ENCODE measurements around the gene GNA14.

Gene GNA14

GRCh38 chr9:77513457-77513856, 134.7 kb downstream of the GNA14 start:
- no peak for DNase-seq (ENCODE audit: low spot score)
- no peak for TF ChIP-seq CTCF (IDR thresholded peaks at IDR 0.05; ENCODE audit: extremely low read depth, insufficient read depth, missing control alignments)
- in situ Hi-C loops (cut with MboI; ENCODE audit: low pct_unique_long_range_greater_than_20kb, low sequenced_read_pairs, unreplicated experiment): no loop called here

GRCh38 chr9:77512876-77513275, 135.2 kb downstream of the GNA14 start:
- in situ Hi-C loops (cut with MboI; ENCODE audit: low pct_unique_long_range_greater_than_20kb, low sequenced_read_pairs, unreplicated experiment): no loop called here
- no peak for DNase-seq (ENCODE audit: low spot score)
- TF ChIP-seq CTCF (IDR thresholded peaks at IDR 0.05; ENCODE audit: extremely low read depth, insufficient read depth, missing control alignments): no peak

GRCh38 chr9:77511525-77511924, 136.6 kb downstream of the GNA14 start:
- in situ Hi-C loops (cut with MboI; ENCODE audit: low pct_unique_long_range_greater_than_20kb, low sequenced_read_pairs, unreplicated experiment): no loop called here
- DNase-seq (ENCODE audit: low spot score): no peak
- TF ChIP-seq CTCF (IDR thresholded peaks at IDR 0.05; ENCODE audit: extremely low read depth, insufficient read depth, missing control alignments): no peak

DNA sequence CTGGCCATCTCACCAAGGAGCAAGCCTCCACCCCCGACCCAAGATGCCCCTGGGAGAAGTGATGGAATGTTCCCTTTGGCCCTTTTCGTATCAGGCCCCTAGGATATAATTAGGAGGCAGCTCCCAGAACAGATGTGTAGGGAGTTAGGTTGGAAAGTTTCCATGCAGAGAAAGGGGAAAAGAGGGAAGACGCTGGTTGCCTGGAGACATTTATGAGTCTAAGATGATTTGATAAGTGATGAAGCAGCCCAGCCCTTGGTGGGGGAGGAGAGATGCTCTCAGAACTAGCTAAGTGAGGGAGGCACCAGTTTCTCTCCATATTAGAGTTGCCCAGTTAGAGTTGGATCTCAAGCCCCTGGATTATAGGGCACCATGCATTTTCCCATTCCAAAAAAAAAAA, 137.5 kb downstream of the GNA14 start:
- DNase-seq (ENCODE audit: low spot score): no peak
- no peak for TF ChIP-seq CTCF (IDR thresholded peaks at IDR 0.05; ENCODE audit: extremely low read depth, insufficient read depth, missing control alignments)
- in situ Hi-C loops (cut with MboI; ENCODE audit: low pct_unique_long_range_greater_than_20kb, low sequenced_read_pairs, unreplicated experiment): no loop called here

DNA sequence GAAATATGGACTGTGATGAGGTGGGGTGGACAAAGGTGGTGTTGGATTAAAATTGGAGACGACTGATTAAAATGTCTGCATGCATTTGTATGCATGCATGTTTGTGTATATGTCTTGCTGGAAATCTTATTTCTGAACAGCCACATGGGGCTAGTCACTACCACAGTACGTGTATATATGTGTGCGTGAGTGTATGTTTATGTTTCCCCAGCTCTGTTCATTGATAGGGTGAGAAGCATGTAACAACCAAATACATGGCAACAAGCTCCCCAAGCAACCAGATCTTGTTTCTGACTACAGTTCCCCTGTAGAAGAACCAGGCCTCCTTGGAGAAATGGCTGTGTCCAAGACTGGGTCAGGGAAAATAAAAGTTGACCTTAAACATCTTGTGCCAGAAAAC, 139.7 kb downstream of the GNA14 start:
- in situ Hi-C loops (cut with MboI; ENCODE audit: low pct_unique_long_range_greater_than_20kb, low sequenced_read_pairs, unreplicated experiment): no loop called here
- DNase-seq (ENCODE audit: low spot score): no peak
- no peak for TF ChIP-seq CTCF (IDR thresholded peaks at IDR 0.05; ENCODE audit: extremely low read depth, insufficient read depth, missing control alignments)

- DNase-seq (ENCODE audit: low spot score): no peak
- in situ Hi-C loops (cut with MboI; ENCODE audit: low pct_unique_long_range_greater_than_20kb, low sequenced_read_pairs, unreplicated experiment): no loop called here
- no peak for TF ChIP-seq CTCF (IDR thresholded peaks at IDR 0.05; ENCODE audit: extremely low read depth, insufficient read depth, missing control alignments)
Measured at GRCh38 chr9:77507212-77507961, 140.7 kb downstream of the GNA14 start.
